ENCODE results near the gene ADAM30.

ADAM30 gene

DNA sequence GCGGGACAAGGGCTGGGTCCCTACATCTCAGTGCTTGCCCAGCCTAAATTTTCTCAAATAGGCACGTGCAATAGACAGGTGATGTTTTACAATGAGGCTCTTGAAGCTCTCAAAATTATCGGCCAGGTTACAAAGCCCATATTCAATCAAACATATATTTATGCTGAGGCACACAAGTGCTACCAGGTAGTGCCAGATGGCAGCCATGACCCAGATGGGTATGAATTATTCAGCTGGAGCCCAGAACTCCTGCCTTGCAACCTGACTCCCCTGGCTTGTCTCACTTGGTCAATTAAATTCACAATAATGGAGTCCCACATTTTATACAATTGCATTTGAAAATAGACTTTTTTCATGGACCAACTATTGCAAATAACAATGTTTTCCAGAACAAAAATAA, 12.3 kb upstream of the ADAM30 start:
- Histone ChIP-seq H3K4me1 (ENCODE audit: insufficient read depth, low read length, severe bottlenecking) (no peaks in the 10 kb centered on the region), H3K27ac (ENCODE audit: low read depth, low read length, poor library complexity, severe bottlenecking) (no peak overlapping the region), H3K27me3 (ENCODE audit: insufficient read depth, low read length) (no peaks in the 10 kb centered on the region), H3K36me3 (ENCODE audit: insufficient read depth, low read length) (no peaks in the 10 kb centered on the region), H2AFZ (ENCODE audit: low read length) (no peak overlapping the region), H3K4me2 (ENCODE audit: low read length) (no peak overlapping the region), H3K9ac (ENCODE audit: low read length) (no peak overlapping the region), H3F3A (ENCODE audit: insufficient read depth, low read length) (no peaks in the 10 kb centered on the region), H3K9me3 (ENCODE audit: low read length) (peaks cover 3% of the 10 kb centered on the region; the same call in 1 of the 2 replicates), H3K79me2 (ENCODE audit: insufficient read depth, low read length) (no peaks in the 10 kb centered on the region), H3K4me3 (ENCODE audit: low read depth, low read length, poor library complexity, severe bottlenecking) (no peak overlapping the region), H3K9me2 (ENCODE audit: low read depth, low read length) (no peaks in the 10 kb centered on the region), H4K20me1 (ENCODE audit: insufficient read depth, low read length) (no peaks in the 10 kb centered on the region)
- TF ChIP-seq EZH2 (IDR thresholded peaks at IDR 0.05; ENCODE audit: borderline replicate concordance, low read length): no peak
- TF ChIP-seq, protein P1, sequence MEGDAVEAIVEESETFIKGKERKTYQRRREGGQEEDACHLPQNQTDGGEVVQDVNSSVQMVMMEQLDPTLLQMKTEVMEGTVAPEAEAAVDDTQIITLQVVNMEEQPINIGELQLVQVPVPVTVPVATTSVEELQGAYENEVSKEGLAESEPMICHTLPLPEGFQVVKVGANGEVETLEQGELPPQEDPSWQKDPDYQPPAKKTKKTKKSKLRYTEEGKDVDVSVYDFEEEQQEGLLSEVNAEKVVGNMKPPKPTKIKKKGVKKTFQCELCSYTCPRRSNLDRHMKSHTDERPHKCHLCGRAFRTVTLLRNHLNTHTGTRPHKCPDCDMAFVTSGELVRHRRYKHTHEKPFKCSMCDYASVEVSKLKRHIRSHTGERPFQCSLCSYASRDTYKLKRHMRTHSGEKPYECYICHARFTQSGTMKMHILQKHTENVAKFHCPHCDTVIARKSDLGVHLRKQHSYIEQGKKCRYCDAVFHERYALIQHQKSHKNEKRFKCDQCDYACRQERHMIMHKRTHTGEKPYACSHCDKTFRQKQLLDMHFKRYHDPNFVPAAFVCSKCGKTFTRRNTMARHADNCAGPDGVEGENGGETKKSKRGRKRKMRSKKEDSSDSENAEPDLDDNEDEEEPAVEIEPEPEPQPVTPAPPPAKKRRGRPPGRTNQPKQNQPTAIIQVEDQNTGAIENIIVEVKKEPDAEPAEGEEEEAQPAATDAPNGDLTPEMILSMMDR (IDR thresholded peaks at IDR 0.05; ENCODE audit: low read length): no peak

DNA sequence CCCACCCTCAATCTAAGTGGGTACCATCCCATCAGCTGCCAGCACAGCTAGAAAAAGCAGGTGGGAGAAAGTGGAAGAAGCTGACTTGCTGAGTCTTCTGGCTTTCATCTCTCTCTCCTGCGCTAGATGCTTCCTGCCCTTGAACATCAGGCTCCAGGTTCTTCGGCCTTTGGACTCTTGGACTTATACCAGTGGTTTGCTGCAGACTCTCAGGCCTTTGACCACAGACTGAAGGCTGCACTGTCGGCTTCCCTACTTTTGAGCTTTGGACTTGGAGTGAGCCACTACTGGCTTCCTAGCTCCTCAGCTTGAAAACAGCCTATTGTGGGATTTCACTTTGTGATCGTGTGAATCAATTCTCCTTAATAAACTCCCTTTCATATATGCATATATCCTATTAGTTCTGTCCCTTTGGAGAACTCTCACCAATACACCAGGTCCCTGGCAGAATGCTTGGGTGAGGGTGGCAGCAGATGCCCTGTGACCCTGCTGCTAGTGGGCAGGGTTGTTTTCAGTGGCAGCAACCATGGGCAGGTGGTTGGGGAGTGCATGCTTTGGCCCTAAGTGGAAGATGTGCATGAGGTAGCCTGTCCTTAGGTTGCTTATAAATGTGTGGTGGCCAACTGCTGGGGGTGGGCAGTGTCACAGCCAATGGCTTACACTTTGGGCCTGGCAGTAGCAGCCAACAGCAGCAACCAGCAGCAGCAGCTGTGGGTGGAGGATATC, 10.8 kb upstream of the ADAM30 start:
- Histone ChIP-seq H4K20me1 (ENCODE audit: insufficient read depth, low read length) (no peaks in the 10 kb centered on the region), H3K27ac (ENCODE audit: low read depth, low read length, poor library complexity, severe bottlenecking) (no peak overlapping the region), H3K4me3 (ENCODE audit: low read depth, low read length, poor library complexity, severe bottlenecking) (no peak overlapping the region), H3F3A (ENCODE audit: insufficient read depth, low read length) (no peaks in the 10 kb centered on the region), H3K4me1 (ENCODE audit: insufficient read depth, low read length, severe bottlenecking) (no peaks in the 10 kb centered on the region), H3K79me2 (ENCODE audit: insufficient read depth, low read length) (no peaks in the 10 kb centered on the region), H3K4me2 (ENCODE audit: low read length) (no peak overlapping the region), H3K9me2 (ENCODE audit: low read depth, low read length) (no peaks in the 10 kb centered on the region), H3K36me3 (ENCODE audit: insufficient read depth, low read length) (no peaks in the 10 kb centered on the region), H2AFZ (ENCODE audit: low read length) (no peak overlapping the region), H3K9ac (ENCODE audit: low read length) (no peak overlapping the region), H3K27me3 (ENCODE audit: insufficient read depth, low read length) (no peaks in the 10 kb centered on the region; the same call in 1 of the 2 replicates), H3K9me3 (ENCODE audit: low read length) (peaks cover 3% of the 10 kb centered on the region; the same call in 1 of the 2 replicates)
- TF ChIP-seq, protein P1 (IDR thresholded peaks at IDR 0.05; ENCODE audit: low read length): no peak
- TF ChIP-seq EZH2 (IDR thresholded peaks at IDR 0.05; ENCODE audit: borderline replicate concordance, low read length): no peak

DNA sequence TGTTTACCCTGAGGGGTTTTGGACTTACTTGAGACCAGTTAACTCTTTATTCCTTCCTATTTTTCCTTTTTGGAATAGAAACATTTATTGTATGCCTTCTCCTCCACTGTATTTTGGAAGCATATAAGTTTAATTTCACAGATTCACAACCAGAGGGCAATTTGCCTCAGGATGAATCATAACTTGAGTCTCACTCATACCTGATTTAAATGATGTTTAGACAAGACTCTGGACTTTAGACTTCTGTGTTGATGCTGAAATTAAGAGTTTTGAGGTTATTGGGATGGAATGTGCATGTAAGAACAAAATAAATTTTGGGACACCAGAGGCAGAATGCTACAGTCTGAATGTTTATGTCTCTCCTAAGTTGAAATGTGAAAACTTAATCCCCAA, 7.1 kb upstream of the ADAM30 start:
- H4K20me1 ChIP-seq (ENCODE audit: insufficient read depth, low read length): no peaks in the 10 kb centered on the region
- H3K4me3 ChIP-seq (ENCODE audit: low read depth, low read length, poor library complexity, severe bottlenecking): no peak overlapping the region
- no peaks in the 10 kb centered on the region; the same call in 1 of the 2 replicates for H3K27me3 ChIP-seq (ENCODE audit: insufficient read depth, low read length)
- H3K79me2 ChIP-seq (ENCODE audit: insufficient read depth, low read length): no peaks in the 10 kb centered on the region
- H3K9me3 ChIP-seq (ENCODE audit: low read length): peaks cover 3% of the 10 kb centered on the region; the same call in 1 of the 2 replicates
- H2AFZ ChIP-seq (ENCODE audit: low read length): no peak overlapping the region
- no peaks in the 10 kb centered on the region for H3K4me1 ChIP-seq (ENCODE audit: insufficient read depth, low read length, severe bottlenecking)
- H3K9ac ChIP-seq (ENCODE audit: low read length): no peak overlapping the region
- H3F3A ChIP-seq (ENCODE audit: insufficient read depth, low read length): no peaks in the 10 kb centered on the region
- TF ChIP-seq EZH2 (IDR thresholded peaks at IDR 0.05; ENCODE audit: borderline replicate concordance, low read length): no peak
- TF ChIP-seq, protein P1 (IDR thresholded peaks at IDR 0.05; ENCODE audit: low read length): no peak
- H3K27ac ChIP-seq (ENCODE audit: low read depth, low read length, poor library complexity, severe bottlenecking): no peak overlapping the region
- H3K9me2 ChIP-seq (ENCODE audit: low read depth, low read length): no peaks in the 10 kb centered on the region
- H3K4me2 ChIP-seq (ENCODE audit: low read length): no peak overlapping the region
- H3K36me3 ChIP-seq (ENCODE audit: insufficient read depth, low read length): no peaks in the 10 kb centered on the region
